Peyer's patch (tissue), 4 donors: ENCODE measurements around the gene OLFML1. TPM values are rescaled to one million over a fixed set of nuclear protein-coding genes. Genes with fewer than 3 reads are reported as not detected.

ENCODE experiments used
- DNase-seq, 3 donors: peaks; one replicate each; pipeline ENCODE4 v3.0.0-alpha.2; 2017 to 2019
- H3K27ac ChIP-seq, 4 donors: fragments of 200-600 bp; sonication (generic); one replicate each; pipeline ENCODE4 v1.5.1; 2016 to 2019
- H3K27me3 ChIP-seq, 2 donors: fragments of 200-600 bp; sonication (generic); one replicate each; pipeline ENCODE4 v1.5.1; 2019
- H3K36me3 ChIP-seq, 3 donors: fragments of 200-600 bp; sonication (generic); one replicate each; pipeline ENCODE4 v1.5.1; 2016 to 2019
- H3K4me1 ChIP-seq, 4 donors: fragments of 200-600 bp; sonication (generic); one replicate each; pipeline ENCODE4 v1.5.1; 2016 to 2019
- H3K4me3 ChIP-seq, 4 donors: fragments of 200-600 bp; sonication (generic); 1 replicate in 3 of 4; 2 replicates in 1 of 4; pipeline ENCODE4 v1.5.1; 2016 to 2019; ENCODE audit warnings: mild to moderate bottlenecking in 1 of 4
- H3K9me3 ChIP-seq, 4 donors: fragments of 200-600 bp; sonication (generic); one replicate each; pipeline ENCODE4 v1.5.1; 2016 to 2019; ENCODE audit warnings: mild to moderate bottlenecking in 1 of 4
- CTCF ChIP-seq, 6 experiments: fragments of 450-650 bp in 4 of 6; fragments of 200-600 bp in 2 of 6; sonication (generic) in 1 of 6; IDR thresholded peaks; one replicate each; pipeline ENCODE4 v1.5.1; 2017 to 2019; ENCODE audit warnings: antibody characterized with exemption in 6 of 6, mild to moderate bottlenecking in 3 of 6, moderate library complexity in 1 of 6
- POLR2A ChIP-seq, 2 donors: fragments of 450-650 bp; IDR thresholded peaks; one replicate each; pipeline ENCODE4 v1.5.1; 2017; ENCODE audit warnings: antibody characterized with exemption in 2 of 2, mild to moderate bottlenecking in 2 of 2, moderate library complexity in 2 of 2
- total RNA-seq, 4 donors: library from RNA; depleted of rRNA; stranded (reverse); fragments of >200 nt; gene quantifications; one replicate each; pipeline ENCODE4 v1.1.0, GENCODE V29; 2016

OLFML1 gene
- total RNA-seq, 4 donors from 2014 or later = 2.3 to 8.4 (median 3.2) TPM

GRCh38 chr11:7548659-7549274 lies 63.5 kb downstream of the OLFML1 start:
- peaks cover 0 to 6% (median 0%) of the 10 kb centered on the region in 3 donors for H3K36me3 ChIP-seq
- H3K9me3 ChIP-seq = no peaks in the 10 kb centered on the region
- H3K27ac ChIP-seq = no peak overlapping the region
- peak; percentile 27 to 71 (median 69) for DNase-seq
- TF ChIP-seq CTCF (IDR thresholded peaks at IDR 0.05) = peak in 4 of 6 experiments; percentile 47 to 71 (median 68)
- no peak for TF ChIP-seq POLR2A (IDR thresholded peaks at IDR 0.05)
- peaks cover 0 to 4% (median 0%) of the 10 kb centered on the region in 4 donors for H3K4me1 ChIP-seq
- H3K4me3 ChIP-seq = no peak overlapping the region
- H3K27me3 ChIP-seq = no peaks in the 10 kb centered on the region

GRCh38 chr11:7549681-7550080 lies 64.4 kb downstream of the OLFML1 start:
- H3K27ac ChIP-seq = no peak overlapping the region
- H3K4me1 ChIP-seq = peaks cover 0 to 4% (median 0%) of the 10 kb centered on the region in 4 donors
- H3K9me3 ChIP-seq = no peaks in the 10 kb centered on the region
- H3K4me3 ChIP-seq = no peak overlapping the region
- no peaks in the 10 kb centered on the region for H3K27me3 ChIP-seq
- no peak for DNase-seq
- peaks cover 0 to 6% (median 0%) of the 10 kb centered on the region in 3 donors for H3K36me3 ChIP-seq
- TF ChIP-seq CTCF (IDR thresholded peaks at IDR 0.05) (no peak), POLR2A (IDR thresholded peaks at IDR 0.05) (no peak)

- no peaks in the 10 kb centered on the region for H3K27me3 ChIP-seq
- no peak overlapping the region for H3K27ac ChIP-seq
- H3K36me3 ChIP-seq = peaks cover 0 to 6% (median 0%) of the 10 kb centered on the region in 3 donors
- peaks cover 0 to 16% (median 2%) of the 10 kb centered on the region in 4 donors for H3K4me1 ChIP-seq
- DNase-seq = no peak
- no peak overlapping the region for H3K4me3 ChIP-seq
- TF ChIP-seq CTCF (IDR thresholded peaks at IDR 0.05) (no peak), POLR2A (IDR thresholded peaks at IDR 0.05) (no peak)
- no peaks in the 10 kb centered on the region for H3K9me3 ChIP-seq
Measured at GRCh38 chr11:7551571-7551970, 66.3 kb downstream of the OLFML1 start.

- Histone ChIP-seq H3K4me3 (no peak overlapping the region), H3K4me1 (peaks cover 0 to 16% (median 2%) of the 10 kb centered on the region in 4 donors), H3K36me3 (peaks cover 0 to 6% (median 0%) of the 10 kb centered on the region in 3 donors), H3K27me3 (no peaks in the 10 kb centered on the region), H3K9me3 (no peaks in the 10 kb centered on the region), H3K27ac (no peak overlapping the region)
- no peak for TF ChIP-seq POLR2A (IDR thresholded peaks at IDR 0.05)
- TF ChIP-seq CTCF (IDR thresholded peaks at IDR 0.05) = no peak
- no peak for DNase-seq
Measured at GRCh38 chr11:7552666-7553065, 67.4 kb downstream of the OLFML1 start.

GRCh38 chr11:7555052-7555699 lies 69.9 kb downstream of the OLFML1 start:
- DNase-seq = peak in 2 of 3 donors; percentile 88 to 89
- no peaks in the 10 kb centered on the region for H3K9me3 ChIP-seq
- H3K27ac ChIP-seq = peak overlapping the region in 3 of 4 donors; percentile 3 to 68 (median 50)
- H3K36me3 ChIP-seq = peaks cover 0 to 5% (median 0%) of the 10 kb centered on the region in 3 donors
- no peaks in the 10 kb centered on the region for H3K27me3 ChIP-seq
- H3K4me1 ChIP-seq = peaks cover 0 to 16% (median 2%) of the 10 kb centered on the region in 4 donors
- TF ChIP-seq CTCF (IDR thresholded peaks at IDR 0.05) (no peak), POLR2A (IDR thresholded peaks at IDR 0.05) (no peak)
- peak overlapping the region in 1 of 4 donors; percentile 16 for H3K4me3 ChIP-seq
